Measurements from ENCODE around the gene NTSR1. TPM values are rescaled to one million over a fixed set of nuclear protein-coding genes. Genes with fewer than 3 reads are reported as not detected.

The NTSR1 gene
- total and polyA plus RNA-seq, 2 experiments from 2014 or later, result 0.15 to 1.4 TPM

GRCh38 chr20:62741701-62742491 lies 33.3 kb downstream of the NTSR1 start (continued):
- TF ChIP-seq ETS1 (IDR thresholded peaks at IDR 0.05) (no peak), EZH2 (IDR thresholded peaks at IDR 0.05; ENCODE audit: low read depth, unreplicated experiment) (no peak), NANOG (IDR thresholded peaks at IDR 0.05; ENCODE audit: borderline replicate concordance) (no peak), JUNB (IDR thresholded peaks at IDR 0.05; ENCODE audit: unreplicated experiment) (no peak), CREB1 (CRISPR knock-in tag; IDR thresholded peaks at IDR 0.05; ENCODE audit: low read depth) (no peak), ZNF462 (CRISPR knock-in tag; IDR thresholded peaks at IDR 0.05) (no peak)

- H3K4me3 ChIP-seq, result no peak overlapping the region
- no peak for DNase-seq (ENCODE audit: low spot score)
- no peaks in the 10 kb centered on the region for H3K9me3 Mint-ChIP-seq
Observed at GRCh38 chr20:62742550-62742949, 33.9 kb downstream of the NTSR1 start.

More at GRCh38 chr20:62742550-62742949, 33.9 kb downstream of the NTSR1 start:
- H3K27me3 ChIP-seq (ENCODE audit: insufficient read depth), result no peaks in the 10 kb centered on the region
- peaks cover 11% of the 10 kb centered on the region for H3K27me3 Mint-ChIP-seq (ENCODE audit: insufficient read depth, low read depth, poor library complexity)
- H3K4me2 ChIP-seq, result no peak overlapping the region
- H3K27ac ChIP-seq (ENCODE audit: low read depth), result no peak overlapping the region
- no peak for ATAC-seq
- peaks cover 18% of the 10 kb centered on the region for H3K4me1 Mint-ChIP-seq
- H3K27ac Mint-ChIP-seq, result no peak overlapping the region
- H3F3A ChIP-seq (replicated peaks; ENCODE audit: low read depth), result 0 out of 2 replicates have a peak, but pooled peaks cover 3% of the 10 kb centered on the region
- H3K4me3 Mint-ChIP-seq, result no peak overlapping the region; the same call in 2 of the 3 replicates
- no peaks in the 10 kb centered on the region for H3K79me2 ChIP-seq (replicated peaks; ENCODE audit: insufficient read depth)
- TF ChIP-seq ZNF114 (CRISPR knock-in tag; IDR thresholded peaks at IDR 0.05) (no peak), JUNB (IDR thresholded peaks at IDR 0.05; ENCODE audit: unreplicated experiment) (no peak), STAT1 (IDR thresholded peaks at IDR 0.05; ENCODE audit: unreplicated experiment) (no peak), CTCF (conservative IDR thresholded peaks at IDR 0.05; ENCODE audit: low read depth in 2 of 2) (no peak), POLR2AphosphoS5 (IDR thresholded peaks at IDR 0.05; ENCODE audit: low read depth) (no peak), EZH2phosphoT487 (IDR thresholded peaks at IDR 0.05; ENCODE audit: unreplicated experiment) (no peak), NANOG (IDR thresholded peaks at IDR 0.05; ENCODE audit: borderline replicate concordance) (no peak)
- H3K36me3 Mint-ChIP-seq (ENCODE audit: low read depth), result no peaks in the 10 kb centered on the region
- 0 out of 2 replicates have a peak, but pooled peaks cover 3% of the 10 kb centered on the region for H3K9me2 ChIP-seq (ENCODE audit: insufficient read depth)
- H3K4me1 ChIP-seq (ENCODE audit: insufficient read depth), result no peaks in the 10 kb centered on the region
- no peak overlapping the region for H2AFZ ChIP-seq
- H3K36me3 ChIP-seq (ENCODE audit: insufficient read depth), result no peaks in the 10 kb centered on the region
- H4K20me1 ChIP-seq (replicated peaks; ENCODE audit: insufficient read depth), result no peaks in the 10 kb centered on the region

Measured in GM23338 (cell line).